HL-60 (cell line): Measurements from ENCODE around the gene TACR2.

Experiments
- DNase-seq, 2 experiments: peaks; one replicate each; pipeline ENCODE4 v3.0.0-alpha.2; 2010 to 2020; ENCODE audit warnings: low read depth in 1 of 2, low spot score in 1 of 2
- H3K27ac ChIP-seq: fragments of 250-450 bp; sonication (Bioruptor Pico); replicated peaks from 2 replicates; pipeline ENCODE4 v1.5.1; 2020; ENCODE audit warnings: mild to moderate bottlenecking, moderate library complexity
- H3K27me3 ChIP-seq: fragments of 250-450 bp; sonication (Bioruptor Pico); 2 replicates; pipeline ENCODE4 v1.5.1; 2021; ENCODE audit warnings: mild to moderate bottlenecking, moderate library complexity; ENCODE audit not compliant: insufficient read depth, poor library complexity, severe bottlenecking
- H3K4me3 ChIP-seq: replicated peaks from 2 replicates; pipeline ENCODE4 v1.5.1; 2011; ENCODE audit warnings: mild to moderate bottlenecking, control low read depth, low read length; ENCODE audit not compliant: insufficient read depth
- CTCF ChIP-seq: IDR thresholded peaks from one replicate; pipeline ENCODE4 v1.5.1; 2011; ENCODE audit warnings: low read length, control low read depth, inconsistent platforms; ENCODE audit not compliant: insufficient read depth
- GABPA ChIP-seq: IDR thresholded peaks from 2 replicates; pipeline ENCODE4 v1.6.1; 2012; ENCODE audit warnings: low read depth
- POLR2AphosphoS5 ChIP-seq: IDR thresholded peaks from 2 replicates; pipeline ENCODE4 v1.6.1; 2012; ENCODE audit warnings: low read depth
- REST ChIP-seq: IDR thresholded peaks from 2 replicates; pipeline ENCODE4 v1.6.1; 2012; ENCODE audit warnings: low read depth; ENCODE audit not compliant: insufficient replicate concordance
- SPI1 ChIP-seq: IDR thresholded peaks from 2 replicates; pipeline ENCODE4 v1.6.1; 2012; ENCODE audit warnings: low read depth, mild to moderate bottlenecking, borderline replicate concordance

Gene TACR2

GRCh38 chr10:69457771-69458237, 41.1 kb upstream of the TACR2 start:
- no peak for DNase-seq
- Histone ChIP-seq H3K27ac (no peak overlapping the region), H3K4me3 (no peak overlapping the region), H3K27me3 (peaks cover 2% of the 10 kb centered on the region)
- TF ChIP-seq SPI1 (no peak), REST (no peak), POLR2AphosphoS5 (no peak), CTCF (no peak), GABPA (no peak)

- no peak overlapping the region for H3K4me3 ChIP-seq
- TF ChIP-seq REST (no peak), GABPA (no peak), SPI1 (no peak), POLR2AphosphoS5 (no peak), CTCF (no peak)
- DNase-seq = no peak
- peaks cover 7% of the 10 kb centered on the region for H3K27me3 ChIP-seq
- H3K27ac ChIP-seq = no peak overlapping the region
These were observed 40.4 kb upstream of the TACR2 start for GRCh38 chr10:69456880-69457693.

- DNase-seq = no peak
- no peak overlapping the region for H3K27ac ChIP-seq
- peaks cover 11% of the 10 kb centered on the region for H3K27me3 ChIP-seq
These were observed 38.5 kb upstream of the TACR2 start for GRCh38 chr10:69455006-69455763.

More at GRCh38 chr10:69455006-69455763, 38.5 kb upstream of the TACR2 start:
- TF ChIP-seq REST (no peak), GABPA (no peak), POLR2AphosphoS5 (no peak), SPI1 (no peak), CTCF (no peak)
- H3K4me3 ChIP-seq = no peak overlapping the region
